GM20431 (cell line): Measurements from ENCODE around the gene PLA2G15.

ENCODE experiments used
- in situ Hi-C: fragments of 300-500 bp; cut with MseI, MboI; formaldehyde crosslinking; loops from one replicate; pipeline ENCODE4 v1.15.0; 2020; ENCODE audit warnings: low sequenced_read_pairs; ENCODE audit not compliant: unreplicated experiment

Gene PLA2G15

DNA sequence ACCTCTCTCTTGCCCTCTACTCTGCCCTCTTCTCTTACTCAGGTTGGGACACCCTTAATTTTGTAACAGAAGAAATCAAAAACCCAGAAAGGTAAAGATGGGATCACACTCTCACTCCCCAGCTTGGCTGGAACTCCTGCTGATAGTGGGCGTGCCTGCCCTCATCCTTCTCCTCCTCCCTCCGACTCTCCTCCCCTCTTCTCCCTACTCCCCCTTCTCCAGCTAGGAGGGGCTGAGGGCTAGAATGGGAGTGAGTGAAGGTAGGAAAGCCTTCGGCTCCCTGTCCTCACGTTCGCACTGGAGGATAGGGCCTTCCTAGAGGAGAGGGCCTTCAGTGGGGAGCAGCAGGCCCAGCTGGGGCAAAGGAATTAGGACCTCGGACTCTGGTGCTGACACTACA, 45.3 kb downstream of the PLA2G15 start:
- in situ Hi-C loops, result no loop called here

DNA sequence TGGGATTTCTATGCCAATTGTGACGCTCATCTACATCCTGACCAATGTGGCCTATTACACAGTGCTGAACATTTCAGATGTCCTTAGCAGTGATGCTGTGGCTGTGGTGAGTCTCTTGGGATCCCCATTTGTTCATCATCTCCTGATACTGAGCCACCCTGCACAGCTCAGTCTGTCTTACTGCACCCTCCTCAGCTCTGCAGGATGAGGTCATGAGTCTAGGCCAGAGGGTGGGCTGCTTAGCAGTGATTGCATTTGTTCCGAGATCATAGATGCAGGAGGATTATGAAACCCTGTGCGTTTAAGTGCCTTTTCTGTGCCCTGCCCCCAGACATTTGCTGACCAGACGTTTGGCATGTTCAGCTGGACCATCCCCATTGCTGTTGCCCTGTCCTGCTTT, 46.1 kb downstream of the PLA2G15 start:
- in situ Hi-C loops, result no loop called here

DNA sequence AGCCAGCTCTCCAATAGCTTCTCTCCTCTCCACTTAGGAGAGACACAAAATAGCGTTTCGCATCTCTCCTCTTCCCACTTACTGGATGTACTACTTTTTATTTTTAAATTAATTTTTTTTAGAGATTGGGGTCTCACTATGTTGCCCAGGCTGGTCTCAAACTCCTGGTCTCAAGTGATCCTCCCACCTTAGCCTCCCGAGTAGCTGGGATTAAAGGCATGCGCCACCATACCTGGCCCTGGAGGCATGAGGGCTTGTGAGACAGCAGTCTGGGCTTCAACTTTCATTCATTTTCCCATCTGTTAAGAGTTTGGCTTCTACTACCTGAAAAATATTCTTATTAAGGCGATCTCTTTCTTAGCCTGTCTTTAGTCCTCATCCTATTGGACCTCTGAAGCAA, 47.3 kb downstream of the PLA2G15 start:
- in situ Hi-C loops, result no loop called here

DNA sequence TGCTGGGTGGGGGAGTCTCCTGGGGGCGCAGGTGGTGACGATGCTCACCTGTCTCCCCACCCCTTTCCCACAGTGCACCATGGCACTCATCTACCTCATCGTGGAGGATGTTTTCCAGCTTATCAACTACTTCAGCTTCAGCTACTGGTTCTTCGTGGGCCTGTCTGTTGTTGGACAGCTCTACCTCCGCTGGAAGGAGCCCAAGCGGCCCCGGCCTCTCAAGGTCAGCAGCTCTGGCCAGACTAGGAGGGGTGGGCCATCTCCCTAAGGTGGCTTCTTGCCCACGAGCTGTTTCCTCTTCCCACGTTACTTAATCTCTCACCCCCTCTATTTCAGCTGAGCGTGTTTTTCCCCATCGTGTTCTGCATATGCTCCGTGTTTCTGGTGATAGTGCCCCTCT, 51.1 kb downstream of the PLA2G15 start:
- in situ Hi-C loops, result no loop called here

DNA sequence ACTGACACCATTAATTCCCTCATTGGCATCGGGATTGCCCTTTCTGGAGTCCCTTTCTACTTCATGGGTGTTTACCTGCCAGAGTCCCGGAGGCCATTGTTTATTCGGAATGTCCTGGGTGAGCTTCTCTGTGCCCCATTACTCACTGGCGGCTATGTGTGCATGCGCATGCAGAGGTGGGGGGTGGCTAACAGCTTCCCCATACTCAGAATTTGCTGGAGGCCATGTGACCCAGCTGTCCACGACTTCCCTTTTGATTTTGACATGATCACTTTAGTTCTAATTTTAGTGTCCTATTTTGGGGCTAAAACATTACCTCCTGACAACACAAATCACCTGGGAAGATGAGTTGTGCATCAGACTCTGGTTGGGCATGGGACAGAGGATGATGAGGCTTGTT, 51.5 kb downstream of the PLA2G15 start:
- in situ Hi-C loops, result no loop called here

DNA sequence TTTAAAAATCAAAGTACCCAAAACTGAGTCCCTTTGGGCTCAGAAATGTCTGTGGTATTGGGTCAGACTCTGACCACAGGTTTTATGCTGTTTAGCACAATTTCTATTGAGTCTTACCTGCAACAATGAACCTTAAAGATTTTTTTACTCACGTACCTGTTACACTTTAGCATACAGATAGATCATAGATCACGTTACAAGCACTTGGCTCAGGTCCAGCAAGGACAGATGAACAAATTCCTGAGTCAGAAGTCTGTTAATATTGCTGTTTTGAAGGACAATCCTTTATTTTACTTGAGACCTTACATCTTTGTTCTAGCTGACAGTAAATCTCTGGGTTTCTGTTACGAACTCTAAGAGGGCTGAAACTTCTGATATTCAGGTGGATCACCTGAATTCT, 52.7 kb downstream of the PLA2G15 start:
- in situ Hi-C loops, result no loop called here

DNA sequence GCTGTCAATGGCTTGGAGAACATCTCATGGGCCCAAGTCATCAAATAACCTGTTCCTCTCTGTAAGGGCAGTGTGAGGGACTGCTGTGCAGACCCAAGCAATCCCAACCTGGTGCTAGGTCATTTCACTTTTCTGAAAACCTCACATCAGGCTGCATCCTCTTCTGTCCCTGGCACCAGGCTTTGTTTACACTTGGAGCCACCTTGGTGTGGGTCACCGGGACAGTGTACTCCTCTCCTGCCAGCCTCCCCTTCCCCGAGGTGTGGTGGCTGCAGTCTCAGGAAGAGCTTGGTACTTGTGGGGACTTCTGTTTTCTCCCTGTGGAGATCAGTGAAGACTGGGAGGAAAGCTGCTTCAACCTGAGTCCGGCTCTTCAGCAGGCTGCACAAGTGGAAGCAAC, 53.1 kb downstream of the PLA2G15 start:
- in situ Hi-C loops, result no loop called here

DNA sequence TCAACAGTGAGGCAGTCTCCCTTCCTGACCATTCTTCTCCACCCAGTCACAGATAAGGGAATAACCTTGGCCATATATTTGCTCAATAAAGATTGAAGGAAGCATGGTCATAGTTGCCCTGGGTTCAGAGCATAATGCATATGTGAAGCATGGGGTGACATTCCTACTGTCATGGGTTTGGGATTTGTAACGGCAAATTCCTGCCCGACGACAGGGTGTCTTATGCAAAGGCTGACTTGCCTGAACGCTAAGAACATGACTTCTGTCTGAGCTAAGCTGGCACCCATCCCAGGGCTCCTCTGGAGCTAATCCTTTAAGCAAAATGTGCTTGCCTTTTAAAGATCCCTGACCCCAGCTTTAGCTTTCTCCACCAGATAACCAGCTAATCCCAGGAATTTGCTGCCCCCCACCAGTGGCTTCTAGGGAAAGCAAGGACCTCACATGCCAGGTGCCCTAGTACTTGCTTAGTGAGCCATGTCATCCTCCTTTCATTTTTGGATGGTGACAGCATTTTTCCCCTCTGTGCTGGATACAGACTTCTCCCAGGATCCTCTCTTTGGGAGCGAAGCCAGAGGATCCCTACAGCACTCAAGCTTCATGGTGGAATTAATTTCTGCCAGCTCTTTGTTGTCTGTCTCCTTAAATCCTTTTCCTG, 53.9 kb downstream of the PLA2G15 start:
- in situ Hi-C loops, result no loop called here

DNA sequence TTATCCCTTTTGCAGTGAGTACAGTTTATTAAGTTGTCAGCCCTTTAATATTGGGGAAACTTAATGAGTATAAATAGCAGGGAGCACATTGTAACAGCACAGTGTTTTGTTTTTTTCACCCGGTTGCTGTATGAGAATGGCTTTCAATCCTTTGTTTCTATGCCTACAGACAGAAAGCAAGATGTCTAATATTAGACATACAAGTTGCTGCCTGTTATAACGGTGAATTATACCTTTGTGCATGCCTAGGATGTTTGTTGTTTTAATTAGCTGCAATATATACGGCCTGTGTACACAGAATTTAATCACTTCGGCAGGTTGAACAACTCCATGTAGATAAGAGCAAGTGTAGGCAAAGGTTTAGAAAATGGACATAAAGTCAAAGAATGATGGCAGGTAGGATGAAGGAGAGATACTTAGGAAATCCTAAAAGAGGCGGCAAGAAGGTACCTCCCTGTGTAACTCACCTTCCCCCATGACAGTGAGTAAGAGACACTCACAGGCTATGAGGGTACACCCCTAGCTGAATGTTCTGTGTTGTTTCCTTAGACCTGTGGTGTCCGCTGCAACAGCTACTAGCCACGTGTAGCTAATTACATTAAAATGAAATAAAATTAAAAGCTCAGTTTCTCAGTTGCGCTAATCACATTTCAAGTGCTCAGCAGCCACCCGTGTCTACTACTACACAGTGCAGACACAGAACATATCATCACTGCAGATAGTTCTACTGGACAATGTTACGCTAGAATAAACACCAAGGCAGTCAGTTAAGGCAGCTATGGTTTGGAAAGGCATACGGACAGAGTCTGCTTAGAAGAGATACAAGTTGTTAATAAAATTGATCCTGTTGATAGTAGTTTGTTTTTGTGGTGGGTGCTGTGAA, 54.6 kb downstream of the PLA2G15 start:
- in situ Hi-C loops, result no loop called here

DNA sequence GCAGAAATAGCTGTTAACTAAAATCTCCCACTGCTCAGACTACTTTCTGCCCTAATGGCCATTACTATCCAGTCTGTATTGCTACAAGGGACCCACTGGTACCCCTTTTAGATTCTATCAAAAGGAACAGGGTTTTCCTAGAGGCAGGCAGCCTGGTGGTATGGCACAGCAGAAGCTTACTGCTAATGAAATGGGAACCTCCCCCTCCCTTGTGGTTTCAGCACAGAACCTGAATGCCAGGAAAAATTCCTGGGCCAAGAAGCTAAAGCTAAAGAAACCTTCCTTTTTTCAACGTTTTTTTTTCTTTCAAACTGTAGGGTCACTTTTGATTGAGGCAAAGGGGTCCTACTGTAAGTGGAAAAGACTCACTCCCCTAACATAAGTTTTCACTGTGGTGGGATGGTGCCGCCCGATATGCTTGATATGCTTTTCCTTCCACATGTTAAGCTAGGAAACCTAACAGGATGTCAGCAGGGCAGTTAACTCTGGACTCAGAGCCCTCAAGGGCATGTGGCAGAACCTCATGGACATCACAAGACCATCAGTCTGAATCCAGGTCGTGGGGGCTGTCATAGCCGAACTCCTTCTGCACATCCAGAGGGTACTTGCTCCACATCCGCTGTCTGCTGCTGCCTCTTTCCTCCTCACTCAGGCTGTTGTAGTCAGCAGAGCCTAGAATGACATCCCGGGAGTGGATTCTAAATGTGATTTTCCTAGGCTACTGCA, 55.7 kb downstream of the PLA2G15 start:
- in situ Hi-C loops, result no loop called here

DNA sequence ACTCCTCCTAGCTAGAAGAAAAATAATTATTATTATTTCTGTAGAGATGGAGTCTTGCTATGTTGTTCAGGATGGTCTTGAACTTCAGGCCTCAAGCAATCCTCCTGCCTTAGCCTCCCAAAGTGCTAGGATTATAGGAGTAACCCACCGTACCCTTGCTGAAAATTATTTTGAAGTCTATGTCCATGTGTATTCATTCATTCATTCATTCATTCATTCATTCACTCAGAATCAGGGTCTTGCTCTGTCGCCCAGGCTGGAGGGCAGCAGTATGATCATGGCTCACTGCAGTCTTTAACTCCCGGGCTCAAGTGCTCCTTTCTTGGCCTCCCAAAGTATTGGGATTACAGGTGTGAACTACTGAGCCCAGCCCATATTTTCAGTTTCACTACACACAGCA, 61.5 kb downstream of the PLA2G15 start:
- in situ Hi-C loops, result no loop called here

DNA sequence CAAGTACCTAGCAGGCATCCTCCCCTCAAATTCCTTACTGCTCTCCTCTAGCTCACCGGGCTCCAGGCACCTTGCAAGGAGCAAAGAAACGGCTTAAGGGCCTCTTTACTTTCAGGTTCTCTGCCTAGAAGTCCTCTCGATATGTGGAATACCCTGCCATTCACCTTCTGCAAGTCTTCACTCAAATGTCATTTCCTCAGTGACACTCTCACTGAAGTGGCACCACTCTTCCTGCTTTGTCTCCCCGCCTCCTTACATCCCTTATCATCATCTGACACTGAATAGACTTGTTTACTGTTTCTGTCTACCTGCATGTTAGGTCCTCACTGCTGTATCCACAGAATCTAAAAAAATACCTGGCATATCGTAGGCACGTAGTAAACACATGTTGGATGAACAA, 64.6 kb downstream of the PLA2G15 start:
- in situ Hi-C loops, result no loop called here

DNA sequence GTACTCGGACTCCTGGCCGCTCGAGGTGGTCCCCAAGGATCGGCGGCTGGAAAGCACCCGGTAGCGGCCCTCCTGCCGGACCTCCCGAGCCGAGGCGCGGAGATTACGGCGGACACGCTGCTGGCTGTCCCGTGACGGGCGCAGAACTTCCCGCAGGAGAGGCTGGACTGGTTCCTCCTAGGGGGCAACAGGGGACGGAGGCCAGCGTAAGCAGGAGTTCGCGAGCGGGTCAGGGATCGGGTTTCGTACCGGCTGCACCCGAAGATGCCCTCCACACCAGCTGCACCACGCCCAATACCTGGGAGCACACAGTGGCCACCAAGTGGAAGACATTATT, 65.2 kb downstream of the PLA2G15 start:
- in situ Hi-C loops, result no loop called here
